Germinal center (tissue), 1 donor: ENCODE measurements around the gene NTRK3.

ENCODE experiments used
- DNase-seq: peaks from one replicate; pipeline ENCODE4 v3.0.0; 2012; ENCODE audit warnings: mixed read lengths, low spot score

Gene NTRK3

GRCh38 chr15:88120026-88120425, 136.5 kb downstream of the NTRK3 start:
- DNase-seq = no peak

GRCh38 chr15:88118741-88119140, 137.8 kb downstream of the NTRK3 start:
- DNase-seq = no peak

GRCh38 chr15:88118035-88118434, 138.5 kb downstream of the NTRK3 start:
- DNase-seq = no peak

- no peak for DNase-seq
These were observed 140.9 kb downstream of the NTRK3 start for GRCh38 chr15:88115486-88116152.

GRCh38 chr15:88113613-88114308, 142.8 kb downstream of the NTRK3 start:
- no peak for DNase-seq

- no peak for DNase-seq
These were observed 147.5 kb downstream of the NTRK3 start for GRCh38 chr15:88108991-88109390.

- DNase-seq = no peak
These were observed 148.1 kb downstream of the NTRK3 start for GRCh38 chr15:88108477-88108876.

GRCh38 chr15:88106074-88106473, 150.5 kb downstream of the NTRK3 start:
- DNase-seq = no peak

- no peak for DNase-seq
These were observed 152.2 kb downstream of the NTRK3 start for GRCh38 chr15:88104357-88104756.

GRCh38 chr15:88100181-88100580, 156.4 kb downstream of the NTRK3 start:
- no peak for DNase-seq

- DNase-seq = no peak
These were observed 158.2 kb downstream of the NTRK3 start for GRCh38 chr15:88098361-88098760.

- DNase-seq = no peak
These were observed 165.0 kb downstream of the NTRK3 start for GRCh38 chr15:88091444-88092016.

GRCh38 chr15:88090481-88091011, 166.0 kb downstream of the NTRK3 start:
- no peak for DNase-seq

- no peak for DNase-seq
These were observed 166.8 kb downstream of the NTRK3 start for GRCh38 chr15:88089731-88090130.

- no peak for DNase-seq
These were observed 167.4 kb downstream of the NTRK3 start for GRCh38 chr15:88089024-88089620.

- DNase-seq = no peak
These were observed 172.5 kb downstream of the NTRK3 start for GRCh38 chr15:88083811-88084760.

- DNase-seq = no peak
These were observed 175.9 kb downstream of the NTRK3 start for GRCh38 chr15:88080616-88081015.

- DNase-seq = no peak
These were observed 179.1 kb downstream of the NTRK3 start for GRCh38 chr15:88077296-88078020.

GRCh38 chr15:88076328-88076727, 180.2 kb downstream of the NTRK3 start:
- no peak for DNase-seq

GRCh38 chr15:88075102-88075501, 181.4 kb downstream of the NTRK3 start:
- DNase-seq = no peak

- no peak for DNase-seq
These were observed 182.2 kb downstream of the NTRK3 start for GRCh38 chr15:88074386-88074785.
